HG03565 (cell line): ENCODE results near the gene IRX1.

Experiments
- ATAC-seq: cut with Tn5 transposase; IDR thresholded peaks from one replicate; pipeline ENCODE4 v1.9.1; 2021; ENCODE audit warnings: mild to moderate bottlenecking, moderate library complexity; ENCODE audit not compliant: unreplicated experiment

The IRX1 gene

GRCh38 chr5:3595006-3595961 is at the start of gene IRX1:
TSS of gene IRX1 (plus strand) at chr5:3595832. CDS start at chr5:3596106, 274 bp downstream.
- ATAC-seq, result no peak

DNA sequence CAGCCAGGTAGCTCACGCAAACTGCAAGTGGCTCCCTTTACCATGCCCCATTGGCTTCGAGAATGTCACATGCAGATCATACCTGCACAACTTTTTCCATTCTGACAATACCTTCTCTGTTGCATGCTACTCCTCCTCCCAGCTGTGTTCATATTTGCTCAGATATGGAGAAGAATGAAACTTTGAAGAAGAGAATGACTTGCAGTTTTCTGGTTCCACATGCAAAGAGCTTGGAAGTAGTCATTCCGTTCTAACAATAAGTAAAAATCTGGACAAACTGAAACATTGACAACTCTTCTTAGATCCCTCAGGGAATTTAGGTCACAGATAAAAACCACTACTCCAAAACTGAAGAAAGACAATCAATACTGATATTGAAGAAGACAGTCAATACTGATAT is 49.6 kb upstream of the IRX1 start:
- no peak for ATAC-seq

- ATAC-seq, result no peak
Observed at GRCh38 chr5:3564116-3564515, 31.5 kb upstream of the IRX1 start.

- ATAC-seq, result no peak
Observed at GRCh38 chr5:3564827-3565518, 30.7 kb upstream of the IRX1 start.

DNA sequence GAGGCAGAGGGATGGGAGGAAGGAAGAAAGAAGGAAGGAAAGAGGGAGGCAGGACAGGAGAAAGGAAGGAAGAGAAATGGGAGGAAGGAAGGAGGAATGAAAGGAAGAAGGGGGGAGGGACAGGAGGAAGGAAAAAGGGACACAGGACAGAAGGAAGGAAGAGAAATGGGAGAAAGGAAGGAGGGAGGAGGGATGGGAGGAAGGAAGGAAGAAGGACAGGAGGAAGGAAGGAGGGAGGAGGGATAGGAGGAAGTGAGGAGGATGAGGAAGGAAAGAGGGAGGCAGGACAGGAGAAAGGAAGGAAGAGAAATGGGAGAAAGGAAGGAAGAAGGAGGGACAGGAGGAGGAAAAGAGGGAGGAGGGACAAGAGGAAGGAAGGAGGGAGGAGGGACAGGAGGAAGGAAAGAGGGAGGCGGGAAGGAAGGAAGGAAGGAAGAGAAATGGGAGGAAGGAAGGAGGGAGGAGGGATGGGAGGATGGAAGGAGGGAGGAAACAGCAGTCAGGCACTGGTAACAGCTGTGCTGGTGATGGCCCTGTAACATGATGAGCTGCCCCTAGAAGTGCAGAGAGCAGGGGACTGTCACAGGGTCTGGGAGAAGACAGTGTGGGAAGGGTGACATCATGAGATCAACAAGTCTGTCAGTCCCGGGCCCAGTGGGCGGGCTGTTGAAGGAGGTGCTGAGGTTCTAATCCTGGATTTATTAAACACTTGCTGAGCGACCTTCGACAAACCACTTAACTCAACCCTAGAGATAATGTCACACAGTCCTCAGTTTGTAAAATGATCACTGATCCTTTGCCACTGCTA is 10.7 kb upstream of the IRX1 start:
- ATAC-seq, result no peak

GRCh38 chr5:3590161-3590966 is 5.3 kb upstream of the IRX1 start:
- no peak for ATAC-seq

- ATAC-seq, result no peak
Observed at GRCh38 chr5:3590967-3591900, 4.4 kb upstream of the IRX1 start.

- no peak for ATAC-seq
Observed at GRCh38 chr5:3592298-3592697, 3.3 kb upstream of the IRX1 start.

GRCh38 chr5:3593771-3594509 is 1.7 kb upstream of the IRX1 start:
- ATAC-seq, result no peak

DNA sequence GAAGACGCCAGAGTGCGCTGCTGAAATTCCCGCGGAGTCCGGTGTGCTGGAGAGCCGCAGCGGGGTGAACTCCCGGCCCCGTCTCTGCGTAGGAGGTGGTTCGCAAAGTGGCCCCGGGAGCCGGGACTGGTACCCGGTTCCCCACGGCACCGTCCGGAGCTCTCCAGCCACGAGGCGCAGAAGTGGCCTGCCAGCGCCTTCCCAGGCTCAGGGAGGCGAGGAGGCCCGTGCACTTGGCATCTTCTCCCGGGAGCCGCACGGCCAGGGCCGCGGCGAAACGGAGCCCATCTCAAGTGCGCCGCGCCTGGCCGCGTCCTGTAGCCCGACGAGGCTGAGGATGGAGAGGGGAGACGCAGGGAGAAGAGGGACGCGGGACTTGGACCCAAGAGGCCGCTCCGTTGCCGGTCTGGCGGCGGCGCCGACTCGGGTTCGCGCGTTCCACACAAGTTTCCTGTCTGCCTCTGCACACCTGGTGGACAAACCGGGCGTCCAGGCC is 1.1 kb upstream of the IRX1 start:
- no peak for ATAC-seq

DNA sequence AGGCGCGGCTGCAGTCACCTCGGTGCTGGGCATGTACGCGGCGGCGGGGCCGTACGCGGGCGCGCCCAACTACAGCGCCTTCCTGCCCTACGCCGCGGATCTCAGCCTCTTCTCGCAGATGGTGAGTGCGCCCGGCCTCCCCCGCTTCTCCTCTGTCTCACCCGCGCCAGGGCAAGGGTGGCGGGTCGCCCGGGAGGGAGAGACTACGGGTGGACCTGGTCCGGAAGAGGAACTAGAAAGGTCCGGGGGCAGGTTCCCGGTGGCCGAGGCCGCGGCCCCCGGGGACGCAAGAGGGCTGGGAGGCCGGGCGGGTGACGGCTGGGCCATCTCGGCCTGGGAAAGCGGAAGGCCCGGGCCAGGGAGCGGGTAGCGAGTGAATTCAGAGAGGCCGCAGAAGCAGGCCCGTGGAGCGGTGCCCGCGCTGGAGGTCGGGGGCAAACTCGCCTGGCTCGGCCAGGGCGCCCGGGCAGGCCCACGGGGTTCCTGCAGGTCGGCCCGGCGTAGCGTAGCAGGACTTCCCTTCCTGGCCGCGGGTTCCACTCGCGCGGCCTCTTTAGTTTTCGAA is 711 bp downstream of the IRX1 start:
- no peak for ATAC-seq

- no peak for ATAC-seq
Observed at GRCh38 chr5:3596857-3597166, 1.2 kb downstream of the IRX1 start.

DNA sequence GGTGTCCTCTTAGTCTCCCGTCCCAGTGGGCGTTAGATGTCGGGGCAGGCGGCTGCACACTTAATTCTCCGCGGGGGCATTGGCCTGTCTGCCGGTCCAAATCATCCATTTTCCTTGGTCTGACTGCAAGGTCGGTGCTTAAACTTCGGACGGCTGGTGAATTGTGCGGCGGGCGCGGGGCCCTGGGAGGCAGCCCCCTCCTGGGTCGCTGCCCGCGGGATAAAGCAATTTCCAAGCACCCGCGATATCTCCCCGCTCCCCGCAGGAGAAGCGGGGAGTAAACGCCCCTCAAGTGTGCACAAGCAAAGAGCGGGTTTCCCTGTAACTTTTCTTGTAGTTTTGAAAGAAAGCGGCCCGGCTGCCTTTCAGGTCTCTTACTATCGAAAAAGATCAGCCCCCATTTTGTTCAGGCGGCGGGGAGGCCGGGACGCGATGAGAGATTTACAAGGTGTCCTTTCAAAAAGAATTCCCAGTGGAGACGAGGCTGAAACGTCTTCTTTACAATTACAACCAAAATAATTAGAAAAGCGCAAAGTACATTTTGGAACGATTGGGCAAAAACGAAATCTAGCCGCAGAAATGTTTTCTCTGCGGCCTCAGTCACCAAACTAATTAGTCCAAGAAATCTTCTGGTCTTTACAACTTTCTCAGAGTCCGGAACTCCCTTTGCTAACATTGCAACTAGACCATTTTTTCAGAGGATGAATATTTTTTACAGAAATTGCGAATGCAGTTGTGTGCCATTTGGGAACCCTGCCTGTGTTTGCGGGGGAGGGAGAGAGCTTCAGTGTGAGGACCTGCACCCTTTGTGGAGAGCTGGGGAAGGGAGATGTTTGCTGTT is 1.8 kb downstream of the IRX1 start:
- no peak for ATAC-seq

DNA sequence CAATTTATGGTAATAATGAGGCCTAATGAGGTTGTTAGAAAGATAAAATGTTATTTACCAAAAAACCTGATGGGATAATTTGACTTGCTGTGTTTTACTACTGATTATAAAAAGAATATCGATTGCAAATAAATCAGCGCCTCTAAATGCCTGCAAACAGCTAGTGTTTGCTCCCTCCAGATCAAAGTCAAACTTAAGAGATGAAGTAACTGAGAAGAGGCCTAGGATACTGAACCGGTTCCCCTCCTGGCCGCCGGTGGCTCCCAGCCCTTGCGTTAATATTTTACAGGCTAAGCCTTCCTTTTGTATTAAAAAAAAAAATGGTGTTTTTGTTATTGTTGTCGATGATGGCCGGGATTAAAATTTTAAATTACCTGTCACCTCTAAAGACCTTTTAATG is 2.6 kb downstream of the IRX1 start:
- ATAC-seq, result no peak

GRCh38 chr5:3598769-3599211 is 3.2 kb downstream of the IRX1 start:
- ATAC-seq, result no peak

GRCh38 chr5:3599226-3600105 is 3.8 kb downstream of the IRX1 start:
- ATAC-seq, result no peak
